H9 (cell line): ENCODE measurements around the gene EID2. TPM values are rescaled to one million over a fixed set of nuclear protein-coding genes. Genes with fewer than 3 reads are reported as not detected.

Experiments used
- DNase-seq: peaks from one replicate; pipeline ENCODE4 v3.0.0-alpha.2; 2017
- H2AFZ ChIP-seq: one replicate; pipeline ENCODE4 v1.6.1; 2013; ENCODE audit warnings: mild to moderate bottlenecking, low read length, control low read depth, moderate library complexity
- H2AK5ac ChIP-seq: 2 replicates; pipeline ENCODE4 v1.6.1; 2013; ENCODE audit warnings: low read length, control low read depth, mixed read lengths; ENCODE audit not compliant: insufficient read length
- H2BK120ac ChIP-seq: one replicate; pipeline ENCODE4 v1.6.1; 2013; ENCODE audit warnings: low read depth, mild to moderate bottlenecking, low read length, control low read depth, inconsistent platforms; ENCODE audit not compliant: poor library complexity, severe bottlenecking
- H2BK12ac ChIP-seq: 2 replicates; pipeline ENCODE4 v1.6.1; 2013; ENCODE audit warnings: low read length, control low read depth, mixed read lengths, low read depth; ENCODE audit not compliant: insufficient read length
- H2BK15ac ChIP-seq: 2 replicates; pipeline ENCODE4 v1.6.1; 2013; ENCODE audit warnings: low read depth, low read length, control low read depth
- H2BK20ac ChIP-seq: one replicate; pipeline ENCODE4 v1.6.1; 2013; ENCODE audit warnings: low read depth, mild to moderate bottlenecking, low read length, control low read depth, inconsistent platforms; ENCODE audit not compliant: poor library complexity, severe bottlenecking
- H2BK5ac ChIP-seq: 2 replicates; pipeline ENCODE4 v1.6.1; 2013; ENCODE audit warnings: low read length, control low read depth, mixed read lengths; ENCODE audit not compliant: insufficient read length
- H3K14ac ChIP-seq: 2 replicates; pipeline ENCODE4 v1.6.1; 2013; ENCODE audit warnings: low read length, control low read depth; ENCODE audit not compliant: insufficient read depth
- H3K18ac ChIP-seq: 2 replicates; pipeline ENCODE4 v1.6.1; 2013; ENCODE audit warnings: low read depth, mild to moderate bottlenecking, mixed read lengths, low read length, control low read depth; ENCODE audit not compliant: insufficient read length
- H3K23ac ChIP-seq: 2 replicates; pipeline ENCODE4 v1.6.1; 2013; ENCODE audit warnings: low read length, control low read depth, mixed read lengths, low read depth; ENCODE audit not compliant: insufficient read length
- H3K23me2 ChIP-seq: 2 replicates; pipeline ENCODE4 v1.6.1; 2013; ENCODE audit warnings: low read depth, mild to moderate bottlenecking, mixed read lengths, low read length, control low read depth; ENCODE audit not compliant: insufficient read length, poor library complexity, severe bottlenecking
- H3K27ac ChIP-seq: 2 replicates; pipeline ENCODE4 v1.5.1; 2013; ENCODE audit warnings: low read length, control low read depth, mixed read lengths, low read depth; ENCODE audit not compliant: insufficient read length
- H3K27me3 ChIP-seq: 2 replicates; pipeline ENCODE4 v1.6.1; 2013; ENCODE audit warnings: low read length, control low read depth, inconsistent platforms; ENCODE audit not compliant: insufficient read depth
- H3K4ac ChIP-seq: 2 replicates; pipeline ENCODE4 v1.6.1; 2013; ENCODE audit warnings: low read depth, mild to moderate bottlenecking, control low read depth, inconsistent platforms, low read length, moderate library complexity
- H3K4me1 ChIP-seq: 2 replicates; pipeline ENCODE4 v1.6.1; 2013; ENCODE audit warnings: low read length, control low read depth, inconsistent platforms; ENCODE audit not compliant: insufficient read depth
- H3K4me2 ChIP-seq: 2 replicates; pipeline ENCODE4 v1.6.1; 2013; ENCODE audit warnings: low read length, control low read depth, mixed read lengths; ENCODE audit not compliant: insufficient read length, insufficient read depth
- H3K56ac ChIP-seq: 2 replicates; pipeline ENCODE4 v1.6.1; 2013; ENCODE audit warnings: low read depth, mild to moderate bottlenecking, mixed read lengths, low read length, control low read depth; ENCODE audit not compliant: insufficient read length
- H3K79me1 ChIP-seq: 2 replicates; pipeline ENCODE4 v1.6.1; 2013; ENCODE audit warnings: low read depth, mild to moderate bottlenecking, moderate library complexity, low read length, control low read depth, inconsistent platforms; ENCODE audit not compliant: insufficient read depth, poor library complexity, severe bottlenecking
- H3K79me2 ChIP-seq: 2 replicates; pipeline ENCODE4 v1.6.1; 2013; ENCODE audit warnings: low read length, control low read depth, inconsistent platforms; ENCODE audit not compliant: insufficient read depth
- H3K9ac ChIP-seq: 2 replicates; pipeline ENCODE4 v1.6.1; 2013; ENCODE audit warnings: low read length, control low read depth, mixed read lengths; ENCODE audit not compliant: insufficient read length; ENCODE audit errors: extremely low read depth
- H3K9me3 ChIP-seq: one replicate; pipeline ENCODE4 v1.6.1; 2013; ENCODE audit warnings: low read depth, low read length, inconsistent platforms; ENCODE audit not compliant: control insufficient read depth
- H3T11ph ChIP-seq: one replicate; pipeline ENCODE4 v1.6.1; 2013; ENCODE audit warnings: mild to moderate bottlenecking, low read length, control low read depth, inconsistent platforms
- H4K20me1 ChIP-seq: one replicate; pipeline ENCODE4 v1.6.1; 2013; ENCODE audit not compliant: control insufficient read depth, insufficient read length, insufficient read depth
- H4K5ac ChIP-seq: 2 replicates; pipeline ENCODE4 v1.6.1; 2013; ENCODE audit warnings: low read depth, mild to moderate bottlenecking, mixed read lengths, low read length, control low read depth; ENCODE audit not compliant: insufficient read length
- H4K8ac ChIP-seq: replicated peaks from 2 replicates; pipeline ENCODE4 v1.6.1; 2013; ENCODE audit warnings: low read length, control low read depth, mixed read lengths, low read depth; ENCODE audit not compliant: insufficient read length
- H4K91ac ChIP-seq: 2 replicates; pipeline ENCODE4 v1.6.1; 2013; ENCODE audit warnings: low read depth, mild to moderate bottlenecking, moderate library complexity, mixed read lengths, low read length, control low read depth; ENCODE audit not compliant: insufficient read length
- H3K27ac Mint-ChIP-seq, 3 experiments: 2 replicates in 2 of 3; 3 replicates in 1 of 3; pipeline ENCODE4 v1.8.0; 2020 to 2021; ENCODE audit warnings: mixed read lengths in 3 of 3, mild to moderate bottlenecking in 1 of 3, moderate library complexity in 1 of 3
- H3K27me3 Mint-ChIP-seq: 2 replicates; pipeline ENCODE4 v1.8.0; 2021; ENCODE audit warnings: low read depth, mild to moderate bottlenecking, moderate library complexity, mixed read lengths
- H3K36me3 Mint-ChIP-seq, 3 experiments: 2 replicates in 2 of 3; 3 replicates in 1 of 3; pipeline ENCODE4 v1.8.0; 2020 to 2021; ENCODE audit warnings: low read depth in 3 of 3, mixed read lengths in 3 of 3; ENCODE audit not compliant: insufficient read depth in 1 of 3
- H3K4me1 Mint-ChIP-seq, 2 experiments: 2 replicates each; pipeline ENCODE4 v1.8.0; 2020; ENCODE audit warnings: mixed read lengths in 2 of 2
- H3K4me3 Mint-ChIP-seq, 2 experiments: 2 replicates in 1 of 2; 3 replicates in 1 of 2; pipeline ENCODE4 v1.8.0; 2020 to 2021; ENCODE audit warnings: mild to moderate bottlenecking in 2 of 2, mixed read lengths in 2 of 2, moderate library complexity in 1 of 2
- H3K9me3 Mint-ChIP-seq, 2 experiments: 2 replicates in 1 of 2; 3 replicates in 1 of 2; pipeline ENCODE4 v1.8.0; 2020; ENCODE audit warnings: mild to moderate bottlenecking in 2 of 2, mixed read lengths in 2 of 2, moderate library complexity in 1 of 2
- WGBS: extraction: QIAGEN DNeasy Blood & Tissue Kit; methylation state at CpG from one replicate; pipeline ENCODE4 v1.1.7; 2013; ENCODE audit warnings: missing lambda C conversion rate, low lambda C conversion rate, mixed read lengths; ENCODE audit not compliant: insufficient read length; ENCODE audit errors: extremely low coverage; 5-methylcytosine and 5-hydroxymethylcytosine counted together
- total RNA-seq: library from RNA; stranded (reverse); gene quantifications from 2 replicates; pipeline ENCODE4 v1.2.1, GENCODE V29; 2021
- TF ChIP-seq, protein P1 (sequence below): fragments of 200-600 bp; sonication (generic); conservative IDR thresholded peaks from 3 replicates; pipeline ENCODE4 v1.8.0; 2021; ENCODE audit warnings: antibody characterized with exemption, mild to moderate bottlenecking

Gene EID2
- total RNA-seq, 1 experiment from 2014 or later = 18.8 TPM

DNA sequence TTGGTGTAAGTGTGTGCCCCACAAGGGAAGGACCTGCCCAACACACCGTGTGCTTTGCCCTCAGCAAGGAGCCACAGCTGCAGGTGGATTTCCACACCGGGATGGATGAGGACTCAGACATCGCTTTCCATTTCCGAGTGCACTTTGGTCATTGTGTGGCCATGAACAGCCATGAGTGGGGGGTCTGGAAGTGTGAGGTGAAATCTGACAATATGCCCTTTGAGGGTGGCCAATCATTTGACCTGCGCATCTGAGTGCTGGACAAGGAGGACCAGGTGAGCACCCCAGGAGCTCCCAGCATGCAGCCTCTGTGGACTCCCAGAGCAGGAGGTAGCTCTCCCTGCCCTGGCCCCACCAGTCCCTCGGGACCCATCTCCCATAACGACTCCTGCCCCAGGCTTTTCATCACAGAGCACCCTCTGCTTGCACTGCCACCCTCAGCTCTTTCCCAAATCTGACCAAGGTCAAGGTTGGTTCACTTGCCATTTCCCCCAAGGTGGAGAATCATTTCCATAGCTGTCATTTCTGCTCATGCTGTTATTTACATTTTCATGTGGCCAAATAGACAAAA is 13.2 kb upstream of the EID2 start:
- no peaks in the 10 kb centered on the region for H3K4me1 Mint-ChIP-seq
- H3K9me3 ChIP-seq = no peaks in the 10 kb centered on the region
- no peak overlapping the region for H3K27ac Mint-ChIP-seq
- H4K5ac ChIP-seq = no peak overlapping the region
- no peak overlapping the region for H2BK5ac ChIP-seq
- no peak overlapping the region for H4K8ac ChIP-seq
- TF ChIP-seq, protein P1, sequence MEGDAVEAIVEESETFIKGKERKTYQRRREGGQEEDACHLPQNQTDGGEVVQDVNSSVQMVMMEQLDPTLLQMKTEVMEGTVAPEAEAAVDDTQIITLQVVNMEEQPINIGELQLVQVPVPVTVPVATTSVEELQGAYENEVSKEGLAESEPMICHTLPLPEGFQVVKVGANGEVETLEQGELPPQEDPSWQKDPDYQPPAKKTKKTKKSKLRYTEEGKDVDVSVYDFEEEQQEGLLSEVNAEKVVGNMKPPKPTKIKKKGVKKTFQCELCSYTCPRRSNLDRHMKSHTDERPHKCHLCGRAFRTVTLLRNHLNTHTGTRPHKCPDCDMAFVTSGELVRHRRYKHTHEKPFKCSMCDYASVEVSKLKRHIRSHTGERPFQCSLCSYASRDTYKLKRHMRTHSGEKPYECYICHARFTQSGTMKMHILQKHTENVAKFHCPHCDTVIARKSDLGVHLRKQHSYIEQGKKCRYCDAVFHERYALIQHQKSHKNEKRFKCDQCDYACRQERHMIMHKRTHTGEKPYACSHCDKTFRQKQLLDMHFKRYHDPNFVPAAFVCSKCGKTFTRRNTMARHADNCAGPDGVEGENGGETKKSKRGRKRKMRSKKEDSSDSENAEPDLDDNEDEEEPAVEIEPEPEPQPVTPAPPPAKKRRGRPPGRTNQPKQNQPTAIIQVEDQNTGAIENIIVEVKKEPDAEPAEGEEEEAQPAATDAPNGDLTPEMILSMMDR = no peak
- H3K79me2 ChIP-seq = no peaks in the 10 kb centered on the region
- WGBS = no CpG with 5 or more reads among the region's 7 CpGs
- H3K18ac ChIP-seq = no peak overlapping the region
- peaks cover 1% of the 10 kb centered on the region; the same call in 1 of the 2 replicates for H3K27me3 Mint-ChIP-seq
- H2BK12ac ChIP-seq = no peak overlapping the region
- no peaks in the 10 kb centered on the region for H3K9me3 Mint-ChIP-seq
- no peaks in the 10 kb centered on the region for H3K23me2 ChIP-seq
- H3K9ac ChIP-seq = no peak overlapping the region
- H2AFZ ChIP-seq = no peak overlapping the region
- H3K4me1 ChIP-seq = no peaks in the 10 kb centered on the region
- H2AK5ac ChIP-seq = no peak overlapping the region
- no peak overlapping the region for H2BK20ac ChIP-seq
- H3K27me3 ChIP-seq = no peaks in the 10 kb centered on the region
- no peak overlapping the region for H2BK120ac ChIP-seq
- no peak overlapping the region; the same call in 1 of the 2 replicates for H2BK15ac ChIP-seq
- H3K27ac ChIP-seq = no peak overlapping the region
- H3T11ph ChIP-seq = no peak overlapping the region
- no peak for DNase-seq
- no peaks in the 10 kb centered on the region for H3K36me3 Mint-ChIP-seq
- no peak overlapping the region for H4K91ac ChIP-seq
- no peak overlapping the region for H3K23ac ChIP-seq
- H3K4me3 Mint-ChIP-seq = no peak overlapping the region
- no peak overlapping the region for H3K4me2 ChIP-seq
- H4K20me1 ChIP-seq = no peaks in the 10 kb centered on the region
- H3K79me1 ChIP-seq = no peaks in the 10 kb centered on the region
- H3K56ac ChIP-seq = no peak overlapping the region
- no peak overlapping the region for H3K14ac ChIP-seq
- H3K4ac ChIP-seq = no peak overlapping the region
